ENCODE measurements around the gene NDUFV3.

Gene NDUFV3

GRCh38 chr21:42962380-42963007 lies 69.4 kb downstream of the NDUFV3 start:
- Histone ChIP-seq H3K4me3 (ENCODE audit: low read depth, low read length) (no peak overlapping the region), H3K27ac (ENCODE audit: extremely low read depth, low read depth, low read length) (no peak overlapping the region), H3K4me1 (ENCODE audit: control insufficient read depth, insufficient read depth, low read length) (no peaks in the 10 kb centered on the region), H3K9me3 (ENCODE audit: control insufficient read depth, insufficient read depth, low read depth, low read length) (no peaks in the 10 kb centered on the region), H3K36me3 (ENCODE audit: control insufficient read depth in 2 of 2, insufficient read depth in 1 of 2, low read length in 2 of 2) (no peaks in the 10 kb centered on the region)
- TF ChIP-seq ZNF121 (tag by site-specific recombination; IDR thresholded peaks at IDR 0.05): no peak
- TF ChIP-seq ZNF449 (tag by site-specific recombination; IDR thresholded peaks at IDR 0.05): no peak
- no peak for TF ChIP-seq ZFP3 (tag by site-specific recombination; IDR thresholded peaks at IDR 0.05; ENCODE audit: low read depth)
- no peak for TF ChIP-seq ZEB2 (tag by site-specific recombination; IDR thresholded peaks at IDR 0.05)
- no peak for TF ChIP-seq ZBTB26 (tag by site-specific recombination; optimal IDR thresholded peaks at IDR 0.05)
- no peak for TF ChIP-seq ZNF785 (tag by site-specific recombination; IDR thresholded peaks at IDR 0.05)
- TF ChIP-seq OSR2 (tag by site-specific recombination; IDR thresholded peaks at IDR 0.05): no peak
- TF ChIP-seq PRDM10 (tag by site-specific recombination; IDR thresholded peaks at IDR 0.05): no peak
- TF ChIP-seq AEBP2 (tag by site-specific recombination; IDR thresholded peaks at IDR 0.05; ENCODE audit: borderline replicate concordance): no peak
- TF ChIP-seq ZNF211 (tag by site-specific recombination; IDR thresholded peaks at IDR 0.05; ENCODE audit: low read depth): no peak
- no peak for TF ChIP-seq ZNF473 (tag by site-specific recombination; IDR thresholded peaks at IDR 0.05)
- TF ChIP-seq ZNF175 (tag by site-specific recombination; IDR thresholded peaks at IDR 0.05): no peak
- no peak for TF ChIP-seq KLF1 (tag by site-specific recombination; IDR thresholded peaks at IDR 0.05)
- ChIA-PET CTCF (interaction anchor here (1.0 kb wide), 1 partner anchor 9 kb away, joined by 3 read pairs; no protein-coding TSS in a partner anchor), POLR2A (interaction anchor here (0.9 to 1.5 kb wide), 2 partner anchors 12 to 16 kb away, joined by 3 to 5 read pairs; partner anchors contain the start of gene PKNOX1)
